K562 (cell line): ENCODE measurements around the gene ANAPC2. TPM values are rescaled to one million over a fixed set of nuclear protein-coding genes. Genes with fewer than 3 reads are reported as not detected.

Experiments
- BHLHE40 ChIP-seq: IDR thresholded peaks from 2 replicates; pipeline ENCODE4 v1.6.1; 2011; ENCODE audit warnings: low read length, improper control_type of control experiment
- HNRNPL ChIP-seq: fragments of 200-400 bp; formaldehyde crosslinking; IDR thresholded peaks from 2 replicates; pipeline ENCODE4 v1.6.1; 2017; ENCODE audit warnings: low read depth, mild to moderate bottlenecking, low read length
- XRCC3 ChIP-seq: fragments of 450-650 bp; IDR thresholded peaks from 2 replicates; pipeline ENCODE4 v1.6.1; 2017; ENCODE audit warnings: mild to moderate bottlenecking, moderate library complexity
- ZNF639 ChIP-seq, 2 experiments: fragments of 200-800 bp in 1 of 2; sonication (Bioruptor generic) in 1 of 2; sonication (generic) in 1 of 2; formaldehyde crosslinking in 1 of 2; IDR thresholded peaks in 1 of 2; conservative IDR thresholded peaks in 1 of 2; 2 replicates each; pipeline versions ENCODE4 v1.5.0 to v1.6.1; 2016 to 2020; ENCODE audit warnings: missing compliant biosample characterization in 1 of 2, missing genetic modification characterization in 1 of 2, missing genetic modification reagents in 1 of 2
- polyA plus RNA-seq, 8 experiments: library from polyadenylated mRNA; depleted of rRNA in 4 of 8; stranded (reverse) in 5 of 8; unstranded in 3 of 8; fragments of >200 nt; fragmentation: Nextera tagmentation in 2 of 8; fragmentation: Illumina TruSeq in 1 of 8; extraction: Ambion mirVana in 2 of 8; extraction: Trizol in 1 of 8; gene quantifications; 2 replicates each; pipeline versions ENCODE4 v1.2.1 to v1.2.3, GENCODE V29; 2011 to 2014; ENCODE audit warnings: inconsistent platforms in 1 of 8, missing spikeins in 1 of 8
- total RNA-seq, 7 experiments: library from RNA; depleted of rRNA in 6 of 7; stranded (reverse); fragments of >200 nt in 6 of 7; fragmentation: Illumina TruSeq in 2 of 7; extraction: Trizol in 2 of 7; gene quantifications; 2 replicates each; pipeline versions ENCODE4 v1.2.1 to v1.2.3, GENCODE V29; 2011 to 2021; ENCODE audit warnings: low replicate concordance in 1 of 7
- TF ChIP-seq, protein P1 (sequence below): fragments of 450-650 bp; IDR thresholded peaks from 2 replicates; pipeline ENCODE4 v1.6.1; 2018; ENCODE audit not compliant: partially characterized antibody
- TF ChIP-seq, protein P2 (sequence below): fragments of 450-650 bp; IDR thresholded peaks from 2 replicates; pipeline ENCODE4 v1.6.1; 2016; ENCODE audit warnings: mild to moderate bottlenecking, moderate library complexity
- TF ChIP-seq, protein P3 (sequence below): fragments of 250-450 bp; sonication (Bioruptor Pico); IDR thresholded peaks from 2 replicates; pipeline ENCODE4 v1.4.0; 2020; ENCODE audit warnings: borderline replicate concordance

ANAPC2 gene
- total and polyA plus RNA-seq, 9 of the 15 experiments (the other 6 are each of a cell fraction or from before 2014, with no cell fraction given) = 0.11 to 56.5 (median 17.1) TPM; not detected in 1

DNA sequence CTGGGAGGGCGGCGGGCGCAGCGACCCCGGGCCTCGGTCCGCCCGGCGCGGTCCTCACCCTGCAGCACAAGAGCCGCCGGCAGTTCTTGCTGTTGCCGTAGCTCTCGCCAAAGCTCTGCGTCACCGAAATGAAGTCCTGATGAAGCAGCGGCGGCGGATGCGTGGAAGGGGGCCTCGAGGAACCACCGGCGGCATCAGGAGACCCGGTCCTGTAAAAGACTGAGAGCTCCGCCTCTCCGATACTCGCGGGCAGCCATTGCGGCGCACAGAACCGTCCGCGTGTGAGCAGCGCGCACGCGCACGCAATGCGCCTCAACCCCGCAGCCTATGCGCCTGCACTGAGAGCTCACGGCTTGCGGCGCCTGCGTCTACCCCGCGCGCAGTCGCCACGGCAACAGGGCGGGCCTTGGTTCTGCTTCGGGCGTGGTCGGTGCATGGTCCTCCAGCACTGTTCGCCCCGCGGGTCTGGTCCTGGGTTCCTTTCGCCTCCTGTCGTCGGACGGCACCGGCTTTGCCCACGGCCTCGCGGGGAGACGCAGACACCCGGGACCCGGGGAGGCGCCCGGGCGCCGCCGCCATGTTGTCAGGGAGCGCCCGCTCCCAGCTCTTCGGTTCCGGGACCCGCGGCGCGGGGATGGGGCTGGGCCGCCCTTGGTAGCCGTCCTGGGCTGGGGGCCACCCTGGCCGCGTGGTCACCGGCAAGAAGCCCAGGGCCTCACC, 58.7 kb downstream of the ANAPC2 start (continued):
- TF ChIP-seq XRCC3 = no peak
- peak; percentile 57; the same call in 1 of the 2 replicates for TF ChIP-seq HNRNPL
- TF ChIP-seq, protein P1, sequence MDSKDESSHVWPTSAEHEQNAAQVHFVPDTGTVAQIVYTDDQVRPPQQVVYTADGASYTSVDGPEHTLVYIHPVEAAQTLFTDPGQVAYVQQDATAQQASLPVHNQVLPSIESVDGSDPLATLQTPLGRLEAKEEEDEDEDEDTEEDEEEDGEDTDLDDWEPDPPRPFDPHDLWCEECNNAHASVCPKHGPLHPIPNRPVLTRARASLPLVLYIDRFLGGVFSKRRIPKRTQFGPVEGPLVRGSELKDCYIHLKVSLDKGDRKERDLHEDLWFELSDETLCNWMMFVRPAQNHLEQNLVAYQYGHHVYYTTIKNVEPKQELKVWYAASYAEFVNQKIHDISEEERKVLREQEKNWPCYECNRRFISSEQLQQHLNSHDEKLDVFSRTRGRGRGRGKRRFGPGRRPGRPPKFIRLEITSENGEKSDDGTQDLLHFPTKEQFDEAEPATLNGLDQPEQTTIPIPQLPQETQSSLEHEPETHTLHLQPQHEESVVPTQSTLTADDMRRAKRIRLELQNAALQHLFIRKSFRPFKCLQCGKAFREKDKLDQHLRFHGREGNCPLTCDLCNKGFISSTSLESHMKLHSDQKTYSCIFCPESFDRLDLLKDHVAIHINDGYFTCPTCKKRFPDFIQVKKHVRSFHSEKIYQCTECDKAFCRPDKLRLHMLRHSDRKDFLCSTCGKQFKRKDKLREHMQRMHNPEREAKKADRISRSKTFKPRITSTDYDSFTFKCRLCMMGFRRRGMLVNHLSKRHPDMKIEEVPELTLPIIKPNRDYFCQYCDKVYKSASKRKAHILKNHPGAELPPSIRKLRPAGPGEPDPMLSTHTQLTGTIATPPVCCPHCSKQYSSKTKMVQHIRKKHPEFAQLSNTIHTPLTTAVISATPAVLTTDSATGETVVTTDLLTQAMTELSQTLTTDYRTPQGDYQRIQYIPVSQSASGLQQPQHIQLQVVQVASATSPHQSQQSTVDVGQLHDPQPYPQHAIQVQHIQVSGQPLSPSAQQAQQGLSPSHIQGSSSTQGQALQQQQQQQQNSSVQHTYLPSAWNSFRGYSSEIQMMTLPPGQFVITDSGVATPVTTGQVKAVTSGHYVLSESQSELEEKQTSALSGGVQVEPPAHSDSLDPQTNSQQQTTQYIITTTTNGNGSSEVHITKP = no peak
- TF ChIP-seq ZNF639 (CRISPR knock-in tag; conservative IDR thresholded peaks at IDR 0.05 in 1 of 2, IDR thresholded peaks at IDR 0.05 in 1 of 2) = 0 out of 4 replicates have a peak, but pooled peaks of 1 of the 2 experiments have one; percentile 22
- peak; percentile 54; the same call in 1 of the 2 replicates for TF ChIP-seq BHLHE40
- TF ChIP-seq, protein P2, sequence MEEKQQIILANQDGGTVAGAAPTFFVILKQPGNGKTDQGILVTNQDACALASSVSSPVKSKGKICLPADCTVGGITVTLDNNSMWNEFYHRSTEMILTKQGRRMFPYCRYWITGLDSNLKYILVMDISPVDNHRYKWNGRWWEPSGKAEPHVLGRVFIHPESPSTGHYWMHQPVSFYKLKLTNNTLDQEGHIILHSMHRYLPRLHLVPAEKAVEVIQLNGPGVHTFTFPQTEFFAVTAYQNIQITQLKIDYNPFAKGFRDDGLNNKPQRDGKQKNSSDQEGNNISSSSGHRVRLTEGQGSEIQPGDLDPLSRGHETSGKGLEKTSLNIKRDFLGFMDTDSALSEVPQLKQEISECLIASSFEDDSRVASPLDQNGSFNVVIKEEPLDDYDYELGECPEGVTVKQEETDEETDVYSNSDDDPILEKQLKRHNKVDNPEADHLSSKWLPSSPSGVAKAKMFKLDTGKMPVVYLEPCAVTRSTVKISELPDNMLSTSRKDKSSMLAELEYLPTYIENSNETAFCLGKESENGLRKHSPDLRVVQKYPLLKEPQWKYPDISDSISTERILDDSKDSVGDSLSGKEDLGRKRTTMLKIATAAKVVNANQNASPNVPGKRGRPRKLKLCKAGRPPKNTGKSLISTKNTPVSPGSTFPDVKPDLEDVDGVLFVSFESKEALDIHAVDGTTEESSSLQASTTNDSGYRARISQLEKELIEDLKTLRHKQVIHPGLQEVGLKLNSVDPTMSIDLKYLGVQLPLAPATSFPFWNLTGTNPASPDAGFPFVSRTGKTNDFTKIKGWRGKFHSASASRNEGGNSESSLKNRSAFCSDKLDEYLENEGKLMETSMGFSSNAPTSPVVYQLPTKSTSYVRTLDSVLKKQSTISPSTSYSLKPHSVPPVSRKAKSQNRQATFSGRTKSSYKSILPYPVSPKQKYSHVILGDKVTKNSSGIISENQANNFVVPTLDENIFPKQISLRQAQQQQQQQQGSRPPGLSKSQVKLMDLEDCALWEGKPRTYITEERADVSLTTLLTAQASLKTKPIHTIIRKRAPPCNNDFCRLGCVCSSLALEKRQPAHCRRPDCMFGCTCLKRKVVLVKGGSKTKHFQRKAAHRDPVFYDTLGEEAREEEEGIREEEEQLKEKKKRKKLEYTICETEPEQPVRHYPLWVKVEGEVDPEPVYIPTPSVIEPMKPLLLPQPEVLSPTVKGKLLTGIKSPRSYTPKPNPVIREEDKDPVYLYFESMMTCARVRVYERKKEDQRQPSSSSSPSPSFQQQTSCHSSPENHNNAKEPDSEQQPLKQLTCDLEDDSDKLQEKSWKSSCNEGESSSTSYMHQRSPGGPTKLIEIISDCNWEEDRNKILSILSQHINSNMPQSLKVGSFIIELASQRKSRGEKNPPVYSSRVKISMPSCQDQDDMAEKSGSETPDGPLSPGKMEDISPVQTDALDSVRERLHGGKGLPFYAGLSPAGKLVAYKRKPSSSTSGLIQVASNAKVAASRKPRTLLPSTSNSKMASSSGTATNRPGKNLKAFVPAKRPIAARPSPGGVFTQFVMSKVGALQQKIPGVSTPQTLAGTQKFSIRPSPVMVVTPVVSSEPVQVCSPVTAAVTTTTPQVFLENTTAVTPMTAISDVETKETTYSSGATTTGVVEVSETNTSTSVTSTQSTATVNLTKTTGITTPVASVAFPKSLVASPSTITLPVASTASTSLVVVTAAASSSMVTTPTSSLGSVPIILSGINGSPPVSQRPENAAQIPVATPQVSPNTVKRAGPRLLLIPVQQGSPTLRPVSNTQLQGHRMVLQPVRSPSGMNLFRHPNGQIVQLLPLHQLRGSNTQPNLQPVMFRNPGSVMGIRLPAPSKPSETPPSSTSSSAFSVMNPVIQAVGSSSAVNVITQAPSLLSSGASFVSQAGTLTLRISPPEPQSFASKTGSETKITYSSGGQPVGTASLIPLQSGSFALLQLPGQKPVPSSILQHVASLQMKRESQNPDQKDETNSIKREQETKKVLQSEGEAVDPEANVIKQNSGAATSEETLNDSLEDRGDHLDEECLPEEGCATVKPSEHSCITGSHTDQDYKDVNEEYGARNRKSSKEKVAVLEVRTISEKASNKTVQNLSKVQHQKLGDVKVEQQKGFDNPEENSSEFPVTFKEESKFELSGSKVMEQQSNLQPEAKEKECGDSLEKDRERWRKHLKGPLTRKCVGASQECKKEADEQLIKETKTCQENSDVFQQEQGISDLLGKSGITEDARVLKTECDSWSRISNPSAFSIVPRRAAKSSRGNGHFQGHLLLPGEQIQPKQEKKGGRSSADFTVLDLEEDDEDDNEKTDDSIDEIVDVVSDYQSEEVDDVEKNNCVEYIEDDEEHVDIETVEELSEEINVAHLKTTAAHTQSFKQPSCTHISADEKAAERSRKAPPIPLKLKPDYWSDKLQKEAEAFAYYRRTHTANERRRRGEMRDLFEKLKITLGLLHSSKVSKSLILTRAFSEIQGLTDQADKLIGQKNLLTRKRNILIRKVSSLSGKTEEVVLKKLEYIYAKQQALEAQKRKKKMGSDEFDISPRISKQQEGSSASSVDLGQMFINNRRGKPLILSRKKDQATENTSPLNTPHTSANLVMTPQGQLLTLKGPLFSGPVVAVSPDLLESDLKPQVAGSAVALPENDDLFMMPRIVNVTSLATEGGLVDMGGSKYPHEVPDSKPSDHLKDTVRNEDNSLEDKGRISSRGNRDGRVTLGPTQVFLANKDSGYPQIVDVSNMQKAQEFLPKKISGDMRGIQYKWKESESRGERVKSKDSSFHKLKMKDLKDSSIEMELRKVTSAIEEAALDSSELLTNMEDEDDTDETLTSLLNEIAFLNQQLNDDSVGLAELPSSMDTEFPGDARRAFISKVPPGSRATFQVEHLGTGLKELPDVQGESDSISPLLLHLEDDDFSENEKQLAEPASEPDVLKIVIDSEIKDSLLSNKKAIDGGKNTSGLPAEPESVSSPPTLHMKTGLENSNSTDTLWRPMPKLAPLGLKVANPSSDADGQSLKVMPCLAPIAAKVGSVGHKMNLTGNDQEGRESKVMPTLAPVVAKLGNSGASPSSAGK = peak; percentile 10; the same call in 1 of the 2 replicates
- TF ChIP-seq, protein P3, sequence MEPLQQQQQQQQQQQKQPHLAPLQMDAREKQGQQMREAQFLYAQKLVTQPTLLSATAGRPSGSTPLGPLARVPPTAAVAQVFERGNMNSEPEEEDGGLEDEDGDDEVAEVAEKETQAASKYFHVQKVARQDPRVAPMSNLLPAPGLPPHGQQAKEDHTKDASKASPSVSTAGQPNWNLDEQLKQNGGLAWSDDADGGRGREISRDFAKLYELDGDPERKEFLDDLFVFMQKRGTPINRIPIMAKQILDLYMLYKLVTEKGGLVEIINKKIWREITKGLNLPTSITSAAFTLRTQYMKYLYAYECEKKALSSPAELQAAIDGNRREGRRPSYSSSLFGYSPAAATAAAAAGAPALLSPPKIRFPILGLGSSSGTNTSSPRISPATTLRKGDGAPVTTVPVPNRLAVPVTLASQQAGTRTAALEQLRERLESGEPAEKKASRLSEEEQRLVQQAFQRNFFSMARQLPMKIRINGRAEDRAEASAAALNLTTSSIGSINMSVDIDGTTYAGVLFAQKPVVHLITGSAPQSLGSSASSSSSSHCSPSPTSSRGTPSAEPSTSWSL (CRISPR knock-in tag) = 0 out of 2 replicates have a peak, but pooled peaks have one; percentile 4
